DMS153 treated with DMSO at 0.1 percent for 48 hours (cell line): ENCODE results near the gene OSGIN1.

Experiments used
- DNase-seq: peaks from one replicate; lab custom pipeline; 2025; ENCODE audit not compliant: unreplicated experiment; lab: John Stamatoyannopoulos, UW

Gene OSGIN1

GRCh38 chr16:83996481-83997252 is 43.6 kb downstream of the OSGIN1 start:
- no peak for DNase-seq

DNA sequence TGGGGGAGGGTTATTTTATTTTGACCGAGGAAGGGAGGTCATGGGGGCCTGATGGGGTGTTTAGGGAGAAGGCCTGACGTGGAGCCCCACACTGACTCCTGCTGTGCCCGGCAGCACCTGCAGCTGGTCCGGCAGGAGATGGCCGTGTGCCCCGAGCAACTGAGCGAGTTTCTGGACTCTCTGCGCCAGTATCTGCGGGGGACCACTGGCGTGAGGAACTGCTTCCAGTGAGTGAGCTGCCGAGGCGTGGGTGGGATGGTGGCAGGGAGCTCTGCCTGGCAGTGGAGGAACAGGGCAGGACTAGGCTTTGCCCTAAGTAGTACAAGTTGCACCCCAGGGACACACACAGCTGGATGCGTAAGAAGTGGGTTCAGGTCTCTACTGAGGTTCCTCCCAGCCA is 45.1 kb downstream of the OSGIN1 start:
- DNase-seq: no peak

- DNase-seq: no peak
Observed at GRCh38 chr16:84000989-84001642, 48.1 kb downstream of the OSGIN1 start.

DNA sequence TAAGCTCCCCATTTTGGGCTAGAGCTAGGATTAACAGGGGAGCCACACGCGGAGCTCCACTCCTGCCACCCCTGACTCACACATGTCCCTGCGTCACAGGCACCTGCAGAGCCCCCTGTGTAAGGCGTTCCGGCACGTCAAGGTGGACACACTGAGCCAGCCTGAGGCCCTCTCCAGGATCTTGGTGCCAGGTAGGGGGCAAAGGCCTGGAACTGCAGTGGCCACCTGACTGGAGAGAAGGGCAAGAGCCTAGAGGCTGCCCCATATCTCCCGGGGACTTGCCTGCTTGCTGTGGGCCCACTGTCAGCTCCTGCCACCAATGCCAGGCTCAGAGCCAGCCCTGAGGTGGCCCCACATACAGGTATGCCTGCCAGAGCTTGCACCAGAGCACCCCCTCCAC is 48.7 kb downstream of the OSGIN1 start:
- DNase-seq: no peak

- no peak for DNase-seq
Observed at GRCh38 chr16:84003038-84003437, 50.0 kb downstream of the OSGIN1 start.

GRCh38 chr16:84004442-84004841 is 51.4 kb downstream of the OSGIN1 start:
- DNase-seq: no peak

DNA sequence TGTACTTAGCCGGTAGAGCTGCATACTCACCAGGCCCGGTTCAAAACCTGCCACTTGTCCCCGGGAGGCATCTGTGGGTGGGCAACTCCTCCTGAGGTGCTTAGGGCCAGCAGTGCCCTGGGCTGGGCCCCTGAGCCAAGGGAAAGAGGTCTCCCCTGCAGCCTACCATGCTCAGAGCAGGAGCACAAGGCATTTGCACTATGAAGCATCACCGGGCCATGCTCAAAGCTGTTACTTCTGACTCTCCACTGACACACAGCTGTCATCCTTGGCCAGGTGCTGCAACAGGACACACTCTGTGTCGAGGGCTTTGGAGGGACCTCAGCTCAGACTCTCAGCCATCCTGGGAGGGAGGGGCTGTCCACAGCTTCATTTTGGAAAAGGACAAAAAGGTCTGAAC is 52.4 kb downstream of the OSGIN1 start:
- no peak for DNase-seq

GRCh38 chr16:84007520-84007919 is 54.5 kb downstream of the OSGIN1 start:
- DNase-seq: no peak

- no peak for DNase-seq
Observed at GRCh38 chr16:84007965-84008364, 54.9 kb downstream of the OSGIN1 start.

DNA sequence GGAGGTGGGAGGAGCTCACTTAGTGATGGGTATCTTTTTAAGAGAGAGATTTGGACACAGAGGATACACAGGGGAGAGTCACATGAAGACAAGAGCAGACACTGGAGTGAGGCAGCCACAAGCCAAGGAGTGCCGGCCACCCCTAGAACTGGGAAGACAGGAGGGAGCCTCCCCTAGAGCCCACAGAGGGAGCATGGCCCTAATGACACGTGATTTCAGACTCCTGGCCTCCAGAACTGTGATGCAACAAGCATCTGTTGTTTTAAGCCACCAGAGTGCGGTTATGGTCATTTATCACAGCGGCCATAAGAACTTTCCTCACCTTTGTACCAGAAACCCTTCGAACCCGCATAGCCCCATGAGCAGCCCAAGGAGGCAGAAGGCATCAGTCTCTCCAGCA is 56.2 kb downstream of the OSGIN1 start:
- no peak for DNase-seq

GRCh38 chr16:84013787-84014569 is 60.9 kb downstream of the OSGIN1 start:
- DNase-seq: peak; percentile 80

DNA sequence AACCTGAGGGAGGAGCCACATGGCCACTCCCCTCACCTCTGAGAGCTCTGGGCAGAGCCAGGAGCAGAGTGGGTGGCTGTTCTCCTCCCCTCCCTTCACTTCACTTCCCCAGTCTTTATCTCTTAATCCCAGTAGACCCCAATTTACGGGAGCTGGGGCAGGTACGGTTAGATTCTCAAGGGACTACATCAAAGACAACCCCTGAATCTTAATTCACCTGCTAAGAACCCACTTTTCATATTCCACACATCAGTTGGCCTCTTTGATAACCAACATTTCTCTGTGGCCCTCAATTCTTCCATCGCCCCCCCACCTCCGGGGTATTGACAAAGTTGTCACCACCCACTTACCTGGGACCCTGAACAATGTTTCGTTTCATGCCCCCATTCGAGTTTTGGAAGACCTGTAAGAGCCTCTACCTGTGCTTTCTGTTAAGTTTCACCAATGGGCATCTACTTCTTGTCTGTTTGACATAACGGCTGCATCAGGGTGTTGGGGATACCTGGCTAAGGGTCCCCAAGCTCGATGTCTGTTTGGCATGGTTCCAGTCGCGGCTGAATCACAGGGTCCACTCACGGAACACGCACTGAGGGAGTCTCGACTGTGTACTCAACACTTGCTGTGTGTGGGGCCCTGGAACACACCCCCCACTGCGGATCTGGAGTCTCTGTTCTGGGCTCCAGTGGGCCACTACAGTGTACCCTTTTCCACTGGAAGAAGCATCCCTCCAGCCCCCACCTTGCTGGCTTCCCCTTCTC is 61.7 kb downstream of the OSGIN1 start:
- DNase-seq: no peak

- DNase-seq: no peak
Observed at GRCh38 chr16:84015399-84015798, 62.4 kb downstream of the OSGIN1 start.
